K562 (cell line): ENCODE data around the gene KCTD11. TPM values are rescaled to one million over a fixed set of nuclear protein-coding genes. Genes with fewer than 3 reads are reported as not detected.

Experiments used
- ATAC-seq: fragments of 200-7000 bp; cut with Tn5 transposase; 3 replicates; pipeline ENCODE4 v1.9.1; 2020; ENCODE audit warnings: moderate library complexity
- BruUV-seq: library from RNA; stranded (reverse); fragments of 400-500 nt; replicated peaks from 2 replicates; lab custom pipeline; 2021; lab: Mats Ljungman, UMichigan
- CTCF ChIA-PET: fragments of 300-600 bp; formaldehyde crosslinking; extraction: SDS; loops from one replicate; lab custom pipeline; 2021; ENCODE audit warnings: low intra/inter-chr PET ratio; lab: Yijun Ruan, JAX
- POLR2A ChIA-PET: fragments of 300-600, 350-650 bp; sonication (Branson Sonifier 250); formaldehyde crosslinking; extraction: SDS; loops from one replicate; lab custom pipeline; 2021; ENCODE audit warnings: antibody characterized with exemption, inconsistent platforms; lab: Yijun Ruan, JAX
- DNase-seq, 4 experiments: peaks; one replicate each; pipeline versions ENCODE4 v3.0.0 to v3.0.0-alpha.2; 2011 to 2018; ENCODE audit warnings: low spot score in 3 of 4, mixed read lengths in 3 of 4; ENCODE audit errors: extremely low read depth in 1 of 4
- FAIRE-seq: peaks from 2 replicates; lab custom pipeline; 2011; peaks lifted over from hg19 to GRCh38; lab: Jason Lieb, UNC
- H2AFZ ChIP-seq: 2 replicates; pipeline ENCODE4 v1.6.0; 2011; ENCODE audit warnings: low read depth, low read length, control low read depth, inconsistent platforms
- H3K27ac ChIP-seq: fragments of 200-600 bp; 3 replicates; pipeline ENCODE4 v1.8.0; 2011; ENCODE audit warnings: low read depth, mild to moderate bottlenecking, control low read depth, inconsistent platforms, low read length, moderate library complexity, mixed read lengths; ENCODE audit errors: extremely low read depth
- H3K27me3 ChIP-seq, 2 experiments: fragments of 300-600 bp in 1 of 2; 2 replicates in 1 of 2; 3 replicates in 1 of 2; pipeline versions ENCODE4 v1.6.0 to v1.8.0; 2011; ENCODE audit warnings: inconsistent platforms in 2 of 2, low read length in 2 of 2, mild to moderate bottlenecking in 1 of 2, mixed read lengths in 1 of 2, moderate library complexity in 1 of 2; ENCODE audit not compliant: control insufficient read depth in 2 of 2, insufficient read depth in 2 of 2
- H3K36me3 ChIP-seq: fragments of 300-600 bp; 3 replicates; pipeline ENCODE4 v1.8.0; 2011; ENCODE audit warnings: mild to moderate bottlenecking, low read length, inconsistent platforms; ENCODE audit not compliant: control insufficient read depth, insufficient read depth
- H3K4me1 ChIP-seq, 2 experiments: fragments of 200-600 bp in 1 of 2; replicated peaks in 1 of 2; 2 replicates in 1 of 2; 3 replicates in 1 of 2; pipeline versions ENCODE4 v1.5.1 to v1.8.0; 2011; ENCODE audit warnings: inconsistent platforms in 2 of 2, low read length in 2 of 2, mild to moderate bottlenecking in 1 of 2, mixed read lengths in 1 of 2, moderate library complexity in 1 of 2; ENCODE audit not compliant: control insufficient read depth in 2 of 2, insufficient read depth in 2 of 2
- H3K4me2 ChIP-seq: 2 replicates; pipeline ENCODE4 v1.6.1; 2011; ENCODE audit warnings: low read length, control low read depth, inconsistent platforms, mixed read lengths; ENCODE audit not compliant: insufficient read depth
- H3K4me3 ChIP-seq: fragments of 200-600 bp; sonication (generic), shearing (Covaris generic); 2 replicates; pipeline ENCODE4 v1.5.1; 2016; ENCODE audit warnings: control low read depth, inconsistent platforms
- H3K79me2 ChIP-seq: fragments of 200-600 bp; 3 replicates; pipeline ENCODE4 v1.8.0; 2011; ENCODE audit warnings: low read length, inconsistent platforms; ENCODE audit not compliant: control insufficient read depth, insufficient read depth
- H3K9ac ChIP-seq, 2 experiments: 2 replicates each; pipeline versions ENCODE4 v1.6.0 to v1.6.1; 2011; ENCODE audit warnings: low read depth in 2 of 2, low read length in 2 of 2, control low read depth in 1 of 2, inconsistent platforms in 1 of 2, mild to moderate bottlenecking in 1 of 2, mixed read lengths in 1 of 2; ENCODE audit not compliant: insufficient read depth in 1 of 2
- H3K9me1 ChIP-seq: one replicate; pipeline ENCODE4 v1.6.0; 2011; ENCODE audit warnings: inconsistent platforms, mild to moderate bottlenecking, low read length, moderate library complexity; ENCODE audit not compliant: control insufficient read depth, insufficient read depth
- H3K9me3 ChIP-seq: replicated peaks from 2 replicates; pipeline ENCODE4 v1.5.1; 2011; ENCODE audit warnings: low read depth, low read length, inconsistent platforms; ENCODE audit not compliant: control insufficient read depth, insufficient read depth
- H4K20me1 ChIP-seq: replicated peaks from 2 replicates; pipeline ENCODE4 v1.6.1; 2011; ENCODE audit warnings: low read length, inconsistent platforms, mixed read lengths; ENCODE audit not compliant: control insufficient read depth, insufficient read depth
- CREB1 ChIP-seq, 2 experiments: sonication (generic) in 1 of 2; formaldehyde crosslinking in 1 of 2; IDR thresholded peaks; 2 replicates each; pipeline versions ENCODE4 v1.6.1 to v1.8.0; 2012 to 2022; ENCODE audit warnings: inconsistent platforms in 1 of 2, mild to moderate bottlenecking in 1 of 2, missing genetic modification reagents in 1 of 2, moderate library complexity in 1 of 2
- FOXM1 ChIP-seq, 2 experiments: fragments of 450-650 bp in 1 of 2; sonication (generic) in 1 of 2; formaldehyde crosslinking in 1 of 2; IDR thresholded peaks; 2 replicates each; pipeline versions ENCODE4 v1.6.1 to v1.9.0; 2017 to 2022; ENCODE audit warnings: low read depth in 2 of 2, mild to moderate bottlenecking in 2 of 2, missing genetic modification reagents in 1 of 2, moderate library complexity in 1 of 2
- RB1 ChIP-seq: fragments of 450-650 bp; IDR thresholded peaks from 2 replicates; pipeline ENCODE4 v1.6.1; 2017; ENCODE audit warnings: low read depth, mild to moderate bottlenecking
- RBM17 ChIP-seq: fragments of 200-400 bp; formaldehyde crosslinking; IDR thresholded peaks from 2 replicates; pipeline ENCODE4 v1.6.1; 2017; ENCODE audit warnings: low read depth, mild to moderate bottlenecking, low read length, borderline replicate concordance
- SIN3B ChIP-seq: fragments of 450-650 bp; IDR thresholded peaks from 2 replicates; pipeline ENCODE4 v1.6.1; 2017; ENCODE audit warnings: low read depth, mild to moderate bottlenecking, moderate library complexity
- TRIM28 ChIP-seq: fragments of 450-650 bp; IDR thresholded peaks from 2 replicates; pipeline ENCODE4 v1.6.1; 2017
- ZC3H4 ChIP-seq: sonication (generic); formaldehyde crosslinking; IDR thresholded peaks from 2 replicates; pipeline ENCODE4 v1.9.0; 2021; ENCODE audit warnings: missing genetic modification reagents, borderline replicate concordance
- ZNF589 ChIP-seq: fragments of 200-800 bp; sonication (Bioruptor generic); IDR thresholded peaks from 2 replicates; pipeline ENCODE4 v1.6.1; 2016; ENCODE audit warnings: low read depth, missing genetic modification characterization, missing compliant biosample characterization
- WGBS: fragments of 100-300 bp; shearing (Covaris generic); methylation state at CpG from one replicate; pipeline ENCODE4 v1.1.6; 2016; ENCODE audit warnings: low coverage, mixed read lengths; ENCODE audit not compliant: insufficient coverage; ENCODE audit errors: missing lambda C conversion rate; 5-methylcytosine and 5-hydroxymethylcytosine counted together
- in situ Hi-C: fragments of 300-500 bp; cut with MboI; formaldehyde crosslinking; loops from 4 replicates; pipeline ENCODE4 v1.15.0; 2018; ENCODE audit warnings: inconsistent platforms, mixed read lengths
- intact Hi-C: fragments of 100-400 bp; cut with micrococcal nuclease; formaldehyde crosslinking; loops from 2 replicates; pipeline ENCODE4 v1.14.2; 2022
- polyA plus RNA-seq, 8 experiments: library from polyadenylated mRNA; depleted of rRNA in 4 of 8; stranded (reverse) in 5 of 8; unstranded in 3 of 8; fragments of >200 nt; fragmentation: Nextera tagmentation in 2 of 8; fragmentation: Illumina TruSeq in 1 of 8; extraction: Ambion mirVana in 2 of 8; extraction: Trizol in 1 of 8; gene quantifications; 2 replicates each; pipeline versions ENCODE4 v1.2.1 to v1.2.3, GENCODE V29; 2011 to 2014; ENCODE audit warnings: inconsistent platforms in 1 of 8, missing spikeins in 1 of 8
- total RNA-seq, 7 experiments: library from RNA; depleted of rRNA in 6 of 7; stranded (reverse); fragments of >200 nt in 6 of 7; fragmentation: Illumina TruSeq in 2 of 7; extraction: Trizol in 2 of 7; gene quantifications; 2 replicates each; pipeline versions ENCODE4 v1.2.1 to v1.2.3, GENCODE V29; 2011 to 2021; ENCODE audit warnings: low replicate concordance in 1 of 7
- TF ChIP-seq, protein P1 (sequence below): fragments of 450-650 bp; IDR thresholded peaks from 2 replicates; pipeline ENCODE4 v1.6.1; 2014; ENCODE audit warnings: low read depth, mild to moderate bottlenecking, moderate library complexity, borderline replicate concordance
- TF ChIP-seq, protein P2 (sequence below): conservative IDR thresholded peaks from 2 replicates; pipeline ENCODE4 v1.6.1; 2011; ENCODE audit warnings: low read depth, mild to moderate bottlenecking, low read length; ENCODE audit not compliant: control insufficient read depth
- TF ChIP-seq, protein P3 (sequence below): fragments of 250-450 bp; sonication (Bioruptor Pico); IDR thresholded peaks from 2 replicates; pipeline ENCODE4 v1.4.0; 2020; ENCODE audit warnings: mild to moderate bottlenecking
- TF ChIP-seq, protein P4 (sequence below), 3 experiments: fragments of 200-800 bp in 1 of 3; sonication (Bioruptor generic) in 1 of 3; sonication (generic) in 1 of 3; formaldehyde crosslinking in 1 of 3; IDR thresholded peaks; 2 replicates each; pipeline versions ENCODE4 v1.6.1 to v1.8.0; 2016 to 2022; ENCODE audit warnings: mild to moderate bottlenecking in 2 of 3, missing compliant biosample characterization in 2 of 3, missing genetic modification characterization in 2 of 3, missing genetic modification reagents in 1 of 3

Gene KCTD11
- total and polyA plus RNA-seq, 9 of the 15 experiments (the other 6 are each of a cell fraction or from before 2014, with no cell fraction given), result 0.01 to 3.2 (median 2.5) TPM; not detected in 1

DNA sequence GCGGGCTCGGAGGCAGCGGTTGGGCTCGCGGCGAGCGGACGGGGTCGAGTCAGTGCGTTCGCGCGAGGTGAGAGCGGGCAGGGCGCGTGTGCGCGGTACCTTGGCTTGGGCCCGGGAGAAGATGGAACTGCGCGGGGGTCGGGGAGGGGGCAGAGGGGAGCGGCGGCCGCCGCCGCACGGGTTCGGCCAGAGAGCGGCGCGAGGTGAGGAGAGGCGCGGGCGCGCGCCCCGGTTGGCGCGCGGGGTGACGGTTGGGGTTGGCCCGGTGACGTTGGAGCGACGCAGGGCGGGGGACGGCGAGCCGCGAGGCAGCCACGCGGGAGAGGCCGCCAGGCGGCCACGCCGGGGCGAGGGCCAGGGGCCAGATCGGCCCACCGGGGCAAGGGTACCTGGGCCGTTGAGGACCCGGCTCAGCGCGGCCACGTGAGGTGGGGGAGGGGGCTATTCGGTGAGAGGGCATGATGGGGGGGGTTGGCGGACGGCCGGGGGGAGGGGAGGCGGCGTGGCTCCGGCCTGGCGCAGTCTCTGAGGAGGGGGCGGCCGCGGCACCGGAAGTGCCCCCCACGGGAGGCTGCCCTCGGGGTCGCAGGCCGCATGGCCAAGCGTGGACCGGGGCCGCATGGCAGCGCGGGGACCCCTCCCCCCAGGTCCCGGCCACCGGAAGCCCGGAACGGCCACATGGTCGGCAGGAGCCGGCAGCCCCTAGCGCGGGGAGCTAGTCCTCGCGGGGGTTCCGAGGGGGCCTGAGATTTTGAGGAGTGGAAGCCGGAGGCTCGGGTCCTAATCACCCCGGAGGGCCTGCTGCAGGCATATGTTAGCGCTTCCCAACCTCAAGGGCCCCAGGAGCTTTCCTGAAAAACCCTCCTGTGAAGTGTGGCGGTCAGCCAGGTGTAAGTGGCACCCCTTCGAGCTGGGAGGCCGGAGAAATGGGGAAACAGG is 44.0 kb upstream of the KCTD11 start:
- in situ Hi-C loops, result no loop called here
- ChIA-PET POLR2A (interaction anchor here (0.5 to 1.6 kb wide), 4 partner anchors 9 to 25 kb away, joined by 3 to 5 read pairs (median 4); no protein-coding TSS in a partner anchor), CTCF (interaction anchor here (0.7 kb wide), 1 partner anchor 56 kb away, joined by 3 read pairs; the partner anchor contains the start of gene ELP5)
- peak; percentile 25 for ATAC-seq
- WGBS, result 1% methylated on average over 10 of the region's 104 CpGs
- no peak for FAIRE-seq
- DNase-seq, result peak; percentile 49 to 65 (median 57)
- no peaks in the 10 kb centered on the region for H3K9me3 ChIP-seq
- H3K27me3 ChIP-seq, result no peaks in the 10 kb centered on the region
- peaks cover 43% of the 10 kb centered on the region for H3K79me2 ChIP-seq
- peak overlapping the region; percentile 96 for H3K4me3 ChIP-seq
- peak overlapping the region; percentile 93 for H3K27ac ChIP-seq
- no peak overlapping the region for H2AFZ ChIP-seq
- H3K36me3 ChIP-seq, result peaks cover 44% of the 10 kb centered on the region
- intact Hi-C loops, result no loop called here
- peaks cover 35% of the 10 kb centered on the region for H4K20me1 ChIP-seq
- no TSS peak for BruUV-seq
- H3K4me2 ChIP-seq, result peak overlapping the region; percentile 97
- peak overlapping the region; percentile 99 for H3K9ac ChIP-seq
- peaks cover 11% of the 10 kb centered on the region for H3K9me1 ChIP-seq
- peaks cover 20 to 22% of the 10 kb centered on the region in 2 experiments for H3K4me1 ChIP-seq
- TF ChIP-seq, protein P1, sequence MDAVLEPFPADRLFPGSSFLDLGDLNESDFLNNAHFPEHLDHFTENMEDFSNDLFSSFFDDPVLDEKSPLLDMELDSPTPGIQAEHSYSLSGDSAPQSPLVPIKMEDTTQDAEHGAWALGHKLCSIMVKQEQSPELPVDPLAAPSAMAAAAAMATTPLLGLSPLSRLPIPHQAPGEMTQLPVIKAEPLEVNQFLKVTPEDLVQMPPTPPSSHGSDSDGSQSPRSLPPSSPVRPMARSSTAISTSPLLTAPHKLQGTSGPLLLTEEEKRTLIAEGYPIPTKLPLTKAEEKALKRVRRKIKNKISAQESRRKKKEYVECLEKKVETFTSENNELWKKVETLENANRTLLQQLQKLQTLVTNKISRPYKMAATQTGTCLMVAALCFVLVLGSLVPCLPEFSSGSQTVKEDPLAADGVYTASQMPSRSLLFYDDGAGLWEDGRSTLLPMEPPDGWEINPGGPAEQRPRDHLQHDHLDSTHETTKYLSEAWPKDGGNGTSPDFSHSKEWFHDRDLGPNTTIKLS, result no peak
- TF ChIP-seq TRIM28 (no peak), ZNF589 (CRISPR knock-in tag) (no peak), CREB1 (IDR thresholded peaks at IDR 0.05) (peak; percentile 84), CREB1 (CRISPR knock-in tag; IDR thresholded peaks at IDR 0.05) (no peak), ZC3H4 (0 out of 2 replicates have a peak, but pooled peaks have one; percentile 5), RBM17 (no peak), FOXM1 (IDR thresholded peaks at IDR 0.05; ENCODE audit: low read depth) (no peak), FOXM1 (CRISPR knock-in tag; IDR thresholded peaks at IDR 0.05; ENCODE audit: low read depth) (0 out of 2 replicates have a peak, but pooled peaks have one; percentile 60), RB1 (peak; percentile 26; the same call in 1 of the 2 replicates), SIN3B (peak; percentile 38; the same call in 1 of the 2 replicates)
- TF ChIP-seq, protein P2, sequence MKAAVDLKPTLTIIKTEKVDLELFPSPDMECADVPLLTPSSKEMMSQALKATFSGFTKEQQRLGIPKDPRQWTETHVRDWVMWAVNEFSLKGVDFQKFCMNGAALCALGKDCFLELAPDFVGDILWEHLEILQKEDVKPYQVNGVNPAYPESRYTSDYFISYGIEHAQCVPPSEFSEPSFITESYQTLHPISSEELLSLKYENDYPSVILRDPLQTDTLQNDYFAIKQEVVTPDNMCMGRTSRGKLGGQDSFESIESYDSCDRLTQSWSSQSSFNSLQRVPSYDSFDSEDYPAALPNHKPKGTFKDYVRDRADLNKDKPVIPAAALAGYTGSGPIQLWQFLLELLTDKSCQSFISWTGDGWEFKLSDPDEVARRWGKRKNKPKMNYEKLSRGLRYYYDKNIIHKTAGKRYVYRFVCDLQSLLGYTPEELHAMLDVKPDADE, result peak; percentile 59
- TF ChIP-seq, protein P3, sequence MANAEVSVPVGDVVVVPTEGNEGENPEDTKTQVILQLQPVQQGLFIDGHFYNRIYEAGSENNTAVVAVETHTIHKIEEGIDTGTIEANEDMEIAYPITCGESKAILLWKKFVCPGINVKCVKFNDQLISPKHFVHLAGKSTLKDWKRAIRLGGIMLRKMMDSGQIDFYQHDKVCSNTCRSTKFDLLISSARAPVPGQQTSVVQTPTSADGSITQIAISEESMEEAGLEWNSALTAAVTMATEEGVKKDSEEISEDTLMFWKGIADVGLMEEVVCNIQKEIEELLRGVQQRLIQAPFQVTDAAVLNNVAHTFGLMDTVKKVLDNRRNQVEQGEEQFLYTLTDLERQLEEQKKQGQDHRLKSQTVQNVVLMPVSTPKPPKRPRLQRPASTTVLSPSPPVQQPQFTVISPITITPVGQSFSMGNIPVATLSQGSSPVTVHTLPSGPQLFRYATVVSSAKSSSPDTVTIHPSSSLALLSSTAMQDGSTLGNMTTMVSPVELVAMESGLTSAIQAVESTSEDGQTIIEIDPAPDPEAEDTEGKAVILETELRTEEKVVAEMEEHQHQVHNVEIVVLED (CRISPR knock-in tag), result 0 out of 2 replicates have a peak, but pooled peaks have one; percentile 37
- TF ChIP-seq, protein P4, sequence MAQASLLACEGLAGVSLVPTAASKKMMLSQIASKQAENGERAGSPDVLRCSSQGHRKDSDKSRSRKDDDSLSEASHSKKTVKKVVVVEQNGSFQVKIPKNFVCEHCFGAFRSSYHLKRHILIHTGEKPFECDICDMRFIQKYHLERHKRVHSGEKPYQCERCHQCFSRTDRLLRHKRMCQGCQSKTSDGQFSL (CRISPR knock-in tag; IDR thresholded peaks at IDR 0.05), result peak; percentile 91
- TF ChIP-seq, protein P4 (tag; IDR thresholded peaks at IDR 0.05), result peak in 1 of 2 experiments; percentile 76; a peak in 2 of 4 replicates
